ENCODE measurements around the gene RABGAP1. TPM values are rescaled to one million over a fixed set of nuclear protein-coding genes. Genes with fewer than 3 reads are reported as not detected.
A peak's percentile ranks its signal among the peaks of the same experiment; 100 is the strongest.

Gene RABGAP1
- total and polyA plus RNA-seq, 2 experiments from 2014 or later, result 8.0 to 16.0 TPM

GRCh38 chr9:123049589-123050222, 108.9 kb downstream of the RABGAP1 start:
- Histone ChIP-seq H3F3A (ENCODE audit: insufficient read depth) (peaks cover 22% of the 10 kb centered on the region), H3K79me2 (ENCODE audit: insufficient read depth) (no peaks in the 10 kb centered on the region), H3K4me2 (ENCODE audit: unreplicated experiment) (no peak overlapping the region), H3K9me3 (ENCODE audit: low read depth) (no peaks in the 10 kb centered on the region), H3K36me3 (ENCODE audit: low read depth) (0 out of 2 replicates have a peak, but pooled peaks cover 2% of the 10 kb centered on the region), H2AFZ (no peak overlapping the region), H3K9me2 (ENCODE audit: insufficient read depth) (no peaks in the 10 kb centered on the region), H3K4me1 (ENCODE audit: insufficient read depth) (peaks cover 27% of the 10 kb centered on the region), H3K27ac (peak overlapping the region; percentile 6; the same call in 1 of the 2 replicates), H3K27me3 (replicated peaks; ENCODE audit: insufficient read depth) (no peaks in the 10 kb centered on the region), H3K4me3 (no peak overlapping the region), H3K9ac (no peak overlapping the region), H4K20me1 (ENCODE audit: insufficient read depth) (no peaks in the 10 kb centered on the region)
- TF ChIP-seq EZH2phosphoT487 (IDR thresholded peaks at IDR 0.05; ENCODE audit: insufficient read depth, low read depth) (no peak), EZH2 (IDR thresholded peaks at IDR 0.05; ENCODE audit: insufficient read depth, poor library complexity, severe bottlenecking) (no peak)
- in situ Hi-C loops (cut with MboI), result no loop called here
- peak; percentile 29 for DNase-seq
- WGBS, 2 experiments (ENCODE audit: low coverage in 1 of 2, low lambda C conversion rate in 2 of 2, missing lambda C conversion rate in 2 of 2), result 14 to 20% methylated on average over 3 of the region's 3 CpGs

DNA sequence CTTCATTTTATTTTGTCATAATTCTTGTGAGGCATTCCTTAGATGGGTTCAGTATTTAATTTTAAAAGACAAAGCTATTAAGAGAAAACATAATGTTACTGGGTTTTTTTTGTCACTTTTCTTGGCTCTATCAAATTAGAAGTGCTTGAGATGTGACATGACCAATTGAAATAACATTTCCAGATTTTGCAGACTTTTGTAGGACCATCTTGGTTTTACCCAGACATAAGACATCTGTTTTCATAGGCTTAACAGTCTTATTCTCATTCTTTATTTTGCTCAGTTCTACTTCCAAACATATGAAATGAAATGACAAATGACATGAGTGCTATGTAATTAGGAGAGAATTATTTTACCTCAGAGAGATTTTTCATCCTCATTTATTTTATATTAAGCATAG, 112.2 kb downstream of the RABGAP1 start:
- Histone ChIP-seq H3K36me3 (ENCODE audit: low read depth) (0 out of 2 replicates have a peak, but pooled peaks cover 7% of the 10 kb centered on the region), H3K9ac (no peak overlapping the region), H3K4me2 (ENCODE audit: unreplicated experiment) (no peak overlapping the region), H3K27me3 (replicated peaks; ENCODE audit: insufficient read depth) (no peaks in the 10 kb centered on the region), H3K4me3 (no peak overlapping the region), H3K9me2 (ENCODE audit: insufficient read depth) (no peaks in the 10 kb centered on the region), H2AFZ (no peak overlapping the region), H3K27ac (no peak overlapping the region), H3K79me2 (ENCODE audit: insufficient read depth) (no peaks in the 10 kb centered on the region), H3F3A (ENCODE audit: insufficient read depth) (peaks cover 22% of the 10 kb centered on the region), H4K20me1 (ENCODE audit: insufficient read depth) (no peaks in the 10 kb centered on the region), H3K9me3 (ENCODE audit: low read depth) (no peaks in the 10 kb centered on the region), H3K4me1 (ENCODE audit: insufficient read depth) (peaks cover 19% of the 10 kb centered on the region)
- no peak for TF ChIP-seq EZH2phosphoT487 (IDR thresholded peaks at IDR 0.05; ENCODE audit: insufficient read depth, low read depth)
- in situ Hi-C loops (cut with MboI), result no loop called here
- no peak for DNase-seq

DNA sequence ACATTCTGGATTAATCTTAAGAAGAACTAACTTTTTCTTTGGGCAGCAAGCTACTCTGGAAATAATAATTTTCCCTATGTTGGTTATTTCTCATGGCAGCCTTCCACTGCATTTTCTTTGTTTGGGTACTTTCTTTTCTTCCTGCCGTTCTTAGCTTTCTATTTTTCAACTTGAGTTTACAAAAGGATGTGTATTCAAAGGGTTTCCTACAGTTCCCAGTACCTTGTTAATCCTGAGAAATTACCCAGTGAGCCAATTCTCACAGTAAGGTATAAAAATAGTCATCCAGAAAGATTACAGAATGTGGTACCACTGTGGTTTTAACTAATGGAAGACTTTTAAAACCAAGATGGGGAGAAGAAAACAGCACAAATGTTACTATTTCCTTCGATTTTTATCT, 112.9 kb downstream of the RABGAP1 start:
- no peaks in the 10 kb centered on the region for H3K9me2 ChIP-seq (ENCODE audit: insufficient read depth)
- no peak overlapping the region for H3K9ac ChIP-seq
- in situ Hi-C loops (cut with MboI), result no loop called here
- H2AFZ ChIP-seq, result no peak overlapping the region
- H4K20me1 ChIP-seq (ENCODE audit: insufficient read depth), result no peaks in the 10 kb centered on the region
- no peaks in the 10 kb centered on the region for H3K27me3 ChIP-seq (replicated peaks; ENCODE audit: insufficient read depth)
- DNase-seq, result no peak
- no peak overlapping the region for H3K4me2 ChIP-seq (ENCODE audit: unreplicated experiment)
- H3K27ac ChIP-seq, result no peak overlapping the region
- H3K4me1 ChIP-seq (ENCODE audit: insufficient read depth), result peaks cover 20% of the 10 kb centered on the region
- no peaks in the 10 kb centered on the region for H3K79me2 ChIP-seq (ENCODE audit: insufficient read depth)
- no peak overlapping the region for H3K4me3 ChIP-seq
- no peaks in the 10 kb centered on the region for H3K9me3 ChIP-seq (ENCODE audit: low read depth)
- 56 to 57% methylated on average over 2 of the region's 2 CpGs for WGBS, 2 experiments (ENCODE audit: low coverage in 1 of 2, low lambda C conversion rate in 2 of 2, missing lambda C conversion rate in 2 of 2)
- peaks cover 15% of the 10 kb centered on the region for H3F3A ChIP-seq (ENCODE audit: insufficient read depth)
- TF ChIP-seq EZH2 (IDR thresholded peaks at IDR 0.05; ENCODE audit: insufficient read depth, poor library complexity, severe bottlenecking) (no peak), EZH2phosphoT487 (IDR thresholded peaks at IDR 0.05; ENCODE audit: insufficient read depth, low read depth) (no peak)
- 0 out of 2 replicates have a peak, but pooled peaks cover 7% of the 10 kb centered on the region for H3K36me3 ChIP-seq (ENCODE audit: low read depth)

- WGBS, 2 experiments (ENCODE audit: low coverage in 1 of 2, low lambda C conversion rate in 2 of 2, missing lambda C conversion rate in 2 of 2), result 73 to 75% methylated on average over 1 of the region's 1 CpG
- no peak overlapping the region for H2AFZ ChIP-seq
- 0 out of 2 replicates have a peak, but pooled peaks cover 11% of the 10 kb centered on the region for H3K36me3 ChIP-seq (ENCODE audit: low read depth)
- no peaks in the 10 kb centered on the region for H3K9me2 ChIP-seq (ENCODE audit: insufficient read depth)
- no peaks in the 10 kb centered on the region for H4K20me1 ChIP-seq (ENCODE audit: insufficient read depth)
- DNase-seq, result peak; percentile 24
- H3K4me3 ChIP-seq, result no peak overlapping the region
- peaks cover 24% of the 10 kb centered on the region for H3F3A ChIP-seq (ENCODE audit: insufficient read depth)
- H3K9ac ChIP-seq, result no peak overlapping the region
- no peak overlapping the region for H3K27ac ChIP-seq
- H3K27me3 ChIP-seq (replicated peaks; ENCODE audit: insufficient read depth), result no peaks in the 10 kb centered on the region
- no peaks in the 10 kb centered on the region for H3K79me2 ChIP-seq (ENCODE audit: insufficient read depth)
- TF ChIP-seq EZH2 (IDR thresholded peaks at IDR 0.05; ENCODE audit: insufficient read depth, poor library complexity, severe bottlenecking) (no peak), EZH2phosphoT487 (IDR thresholded peaks at IDR 0.05; ENCODE audit: insufficient read depth, low read depth) (no peak)
- in situ Hi-C loops (cut with MboI), result no loop called here
- H3K4me1 ChIP-seq (ENCODE audit: insufficient read depth), result peaks cover 29% of the 10 kb centered on the region
- H3K4me2 ChIP-seq (ENCODE audit: unreplicated experiment), result no peak overlapping the region
- no peaks in the 10 kb centered on the region for H3K9me3 ChIP-seq (ENCODE audit: low read depth)
Measured at GRCh38 chr9:123058834-123059233, 118.0 kb downstream of the RABGAP1 start.
